ENCODE measurements around the gene KLHDC8B.

DNA sequence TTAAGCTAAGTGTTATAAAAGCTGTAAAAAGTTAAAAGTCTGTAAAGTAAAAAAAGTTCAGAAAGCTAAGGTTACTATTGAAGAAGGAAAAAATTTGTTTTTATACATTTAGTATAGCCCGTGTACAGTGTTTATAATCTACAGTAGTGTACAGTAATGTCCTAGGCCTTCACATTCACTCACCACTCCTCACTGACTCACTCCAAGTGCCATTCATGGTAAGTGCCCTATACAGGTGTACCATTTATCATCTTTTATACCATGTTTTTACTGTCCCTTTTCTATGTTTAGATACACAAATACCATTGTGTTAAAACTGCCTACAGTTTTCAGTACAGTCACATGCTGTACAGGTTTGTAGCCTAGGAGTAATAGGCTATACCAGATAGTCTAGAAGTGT, 14.1 kb upstream of the KLHDC8B start:
- TF ChIP-seq, protein P1, sequence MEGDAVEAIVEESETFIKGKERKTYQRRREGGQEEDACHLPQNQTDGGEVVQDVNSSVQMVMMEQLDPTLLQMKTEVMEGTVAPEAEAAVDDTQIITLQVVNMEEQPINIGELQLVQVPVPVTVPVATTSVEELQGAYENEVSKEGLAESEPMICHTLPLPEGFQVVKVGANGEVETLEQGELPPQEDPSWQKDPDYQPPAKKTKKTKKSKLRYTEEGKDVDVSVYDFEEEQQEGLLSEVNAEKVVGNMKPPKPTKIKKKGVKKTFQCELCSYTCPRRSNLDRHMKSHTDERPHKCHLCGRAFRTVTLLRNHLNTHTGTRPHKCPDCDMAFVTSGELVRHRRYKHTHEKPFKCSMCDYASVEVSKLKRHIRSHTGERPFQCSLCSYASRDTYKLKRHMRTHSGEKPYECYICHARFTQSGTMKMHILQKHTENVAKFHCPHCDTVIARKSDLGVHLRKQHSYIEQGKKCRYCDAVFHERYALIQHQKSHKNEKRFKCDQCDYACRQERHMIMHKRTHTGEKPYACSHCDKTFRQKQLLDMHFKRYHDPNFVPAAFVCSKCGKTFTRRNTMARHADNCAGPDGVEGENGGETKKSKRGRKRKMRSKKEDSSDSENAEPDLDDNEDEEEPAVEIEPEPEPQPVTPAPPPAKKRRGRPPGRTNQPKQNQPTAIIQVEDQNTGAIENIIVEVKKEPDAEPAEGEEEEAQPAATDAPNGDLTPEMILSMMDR (IDR thresholded peaks at IDR 0.05) = no peak
- no peak for TF ChIP-seq ZFX (IDR thresholded peaks at IDR 0.05; ENCODE audit: borderline replicate concordance)

All from 22Rv1 (cell line).